ENCODE measurements around the gene NPEPPS.
A peak's percentile ranks its signal among the peaks of the same experiment; 100 is the strongest.
"Not testable (repeated sequence)": the region's sequence is repeated elsewhere in the genome, so short reads cannot be mapped to it uniquely, and the experiment has no call there.

NPEPPS gene

DNA sequence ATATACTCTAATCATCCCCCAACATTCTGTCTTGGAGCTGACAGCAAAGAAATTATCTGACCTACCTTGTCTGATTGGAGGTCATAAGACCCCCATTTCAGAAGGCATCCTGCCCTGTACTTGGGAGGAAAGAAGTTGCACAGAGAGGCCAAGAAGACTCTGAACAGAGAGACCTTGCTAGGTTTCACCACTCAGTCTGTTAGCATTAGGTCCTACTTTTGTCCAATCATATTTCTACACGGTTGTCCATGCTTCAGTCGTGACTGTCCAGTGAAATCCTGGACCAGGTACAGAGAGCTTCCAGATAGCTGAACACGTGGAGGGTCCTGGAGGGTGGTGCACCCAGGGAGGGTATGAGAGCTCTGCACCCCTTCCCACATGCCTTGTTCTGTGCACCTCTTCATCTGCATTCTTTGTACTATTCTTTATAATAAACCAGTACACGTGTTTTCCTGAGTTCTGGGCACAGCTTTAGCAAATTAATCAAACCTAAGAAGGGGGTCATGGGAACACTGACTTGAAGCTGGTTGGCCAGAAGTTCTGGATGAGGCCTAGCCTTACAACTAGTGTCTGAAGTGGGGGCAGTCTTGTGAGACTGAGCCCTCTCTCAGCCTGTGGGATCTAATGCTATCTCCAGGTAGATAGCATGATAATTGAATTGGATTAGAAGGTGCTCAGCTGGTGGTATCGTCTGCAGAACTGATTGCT lies 30.9 kb downstream of the NPEPPS start:
- not testable (repeated sequence) for DNase-seq

DNA sequence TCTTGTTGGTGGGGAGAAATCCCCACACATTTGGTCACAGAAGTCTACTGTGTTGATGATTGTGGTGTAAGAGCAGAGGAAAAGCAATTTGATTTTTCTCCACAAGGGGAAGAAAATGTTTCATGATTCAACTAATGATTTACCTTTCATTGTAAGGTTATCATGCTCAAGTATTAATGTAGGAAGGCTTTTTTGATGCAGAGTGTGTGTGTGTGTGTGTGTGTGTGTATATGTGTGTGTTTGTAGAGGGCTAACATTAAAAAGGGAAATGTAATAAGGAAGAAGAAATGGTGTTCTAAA lies 31.4 kb downstream of the NPEPPS start:
- DNase-seq = not testable (repeated sequence)

DNA sequence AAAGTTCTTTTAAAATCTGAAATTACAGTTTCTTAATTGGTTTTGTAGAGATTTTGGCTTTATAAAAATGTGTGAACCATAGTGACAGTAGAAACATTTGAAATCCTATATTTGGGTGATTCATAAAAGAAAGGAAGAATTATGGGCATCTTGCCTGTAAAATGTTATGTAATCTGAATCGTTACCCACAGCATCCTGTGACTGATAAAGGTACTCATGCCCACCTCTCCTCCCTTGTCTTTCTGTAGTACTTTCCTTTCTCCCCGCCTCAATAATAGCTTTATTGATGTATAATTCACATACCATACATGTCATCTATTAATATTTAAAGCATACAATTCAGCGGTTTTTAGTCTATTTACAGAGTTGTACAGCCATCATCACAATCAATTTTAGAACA lies 36.4 kb downstream of the NPEPPS start:
- DNase-seq = not testable (repeated sequence)

DNA sequence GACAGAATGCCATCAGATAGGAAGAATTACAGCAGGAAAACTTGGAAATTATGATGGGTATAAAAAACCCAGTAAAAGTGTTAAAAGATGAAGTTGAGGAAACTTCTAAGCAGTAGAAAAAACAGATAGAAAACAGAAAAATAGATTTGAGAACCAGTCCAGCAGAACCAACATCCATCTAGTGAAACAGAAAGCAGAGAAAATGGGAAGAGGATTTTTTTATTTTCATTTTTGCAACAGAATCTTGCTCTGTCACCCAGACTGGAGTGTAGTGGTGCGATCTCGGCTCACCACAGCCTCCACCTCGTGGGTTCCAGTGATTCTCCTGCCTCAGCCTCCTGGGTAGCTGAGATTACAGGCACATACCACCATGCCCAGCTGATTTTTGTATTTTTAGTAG lies 41.7 kb downstream of the NPEPPS start:
- not testable (repeated sequence) for DNase-seq

DNA sequence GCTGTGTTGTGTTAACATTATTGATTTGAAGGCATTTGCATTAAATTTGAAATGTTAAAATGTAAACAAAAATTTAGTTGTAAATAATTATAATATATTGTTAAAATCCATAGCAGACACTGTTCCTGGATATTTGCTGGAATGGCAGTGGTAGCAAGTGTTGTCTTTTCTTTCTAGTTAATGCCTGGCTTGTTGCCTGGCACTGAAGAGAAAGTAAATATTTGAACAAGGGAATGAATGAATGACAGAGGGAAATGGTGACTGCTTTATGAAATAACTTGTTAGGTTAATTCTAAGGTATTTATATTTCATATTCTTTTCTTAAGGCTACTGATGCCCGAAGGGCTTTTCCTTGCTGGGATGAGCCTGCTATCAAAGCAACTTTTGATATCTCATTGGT lies 51.5 kb downstream of the NPEPPS start:
- not testable (repeated sequence) for DNase-seq

DNA sequence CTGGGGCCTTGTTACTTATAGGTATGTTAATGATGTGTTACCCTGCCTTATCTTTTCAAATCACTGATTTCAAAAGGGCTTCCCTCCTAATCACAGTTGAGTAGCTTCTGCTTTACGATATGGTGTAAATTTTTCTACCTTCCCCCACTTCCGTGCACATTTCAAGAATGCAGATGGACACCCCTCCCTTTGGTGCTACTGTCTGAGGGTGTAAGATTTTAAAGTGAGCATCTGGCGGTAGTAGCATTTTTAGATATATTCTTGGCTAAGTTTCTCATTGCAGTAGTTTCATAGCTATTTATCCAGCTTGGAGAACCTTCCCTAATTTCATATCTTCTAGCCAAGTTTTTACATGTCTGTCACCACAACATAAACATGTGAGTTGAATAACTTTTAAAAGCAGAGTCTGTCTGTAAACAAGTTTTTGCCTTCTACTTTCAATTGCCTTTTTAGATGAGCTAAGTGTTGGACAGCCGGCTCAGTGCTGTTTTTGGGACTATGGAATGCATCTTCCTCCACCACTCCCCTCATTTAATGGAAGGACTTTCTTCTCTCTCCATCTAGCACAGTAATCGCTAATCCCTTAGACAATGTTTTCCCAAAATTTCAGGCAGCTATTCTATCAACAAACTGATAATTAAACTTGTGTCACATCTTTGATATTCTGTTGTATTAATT lies 55.6 kb downstream of the NPEPPS start:
- not testable (repeated sequence) for DNase-seq

- not testable (repeated sequence) for DNase-seq
Measured at GRCh38 chr17:47593522-47593921, 62.6 kb downstream of the NPEPPS start.

DNA sequence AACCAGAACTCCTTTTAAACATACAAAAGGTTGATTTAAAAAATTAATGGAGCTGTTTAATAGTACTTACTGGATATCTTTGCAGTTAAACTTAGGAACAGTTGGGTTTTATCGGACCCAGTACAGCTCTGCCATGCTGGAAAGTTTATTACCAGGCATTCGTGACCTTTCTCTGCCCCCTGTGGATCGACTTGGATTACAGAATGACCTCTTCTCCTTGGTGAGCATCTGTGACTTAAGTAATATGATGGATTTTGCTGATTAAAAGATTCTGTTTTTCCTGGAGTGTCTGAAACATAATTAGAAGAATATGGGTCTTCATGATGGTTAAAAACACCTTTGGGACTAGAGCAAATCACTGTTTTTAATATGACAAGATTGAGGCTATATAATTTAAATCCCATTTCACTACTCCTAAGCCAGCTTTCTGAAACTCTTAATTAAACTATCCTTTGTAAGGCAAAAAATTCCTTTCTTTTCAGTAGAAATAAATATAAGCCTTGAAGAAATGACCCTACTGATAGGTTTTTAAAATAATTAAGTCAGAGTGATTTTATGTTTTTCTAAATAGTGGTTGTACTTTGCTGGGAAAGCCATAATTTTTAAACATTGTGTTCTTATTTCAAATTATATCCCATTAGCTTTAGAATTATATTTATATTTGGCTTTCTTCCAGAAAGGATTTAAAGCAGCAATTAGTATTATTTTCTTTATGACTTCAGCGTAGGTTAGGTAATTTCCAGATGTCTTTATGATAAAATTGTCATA lies 73.1 kb downstream of the NPEPPS start:
- DNase-seq = no peak

DNA sequence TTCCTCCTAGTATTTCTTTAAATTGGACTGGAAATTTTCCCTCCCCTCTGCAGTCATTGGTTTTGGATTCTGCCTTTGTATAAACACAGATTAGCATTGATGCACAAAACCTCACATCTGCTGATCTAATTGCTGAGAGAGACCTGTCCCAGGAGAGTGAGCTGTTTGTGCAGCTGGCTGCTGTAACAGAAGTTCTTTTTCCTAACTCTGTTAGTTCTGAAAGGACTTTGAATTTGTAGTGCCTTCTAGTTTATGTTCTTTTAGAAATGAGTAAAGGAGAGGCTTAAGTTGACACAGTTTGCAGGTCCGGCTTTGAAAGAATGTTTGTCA lies 73.7 kb downstream of the NPEPPS start:
- no peak for DNase-seq

DNA sequence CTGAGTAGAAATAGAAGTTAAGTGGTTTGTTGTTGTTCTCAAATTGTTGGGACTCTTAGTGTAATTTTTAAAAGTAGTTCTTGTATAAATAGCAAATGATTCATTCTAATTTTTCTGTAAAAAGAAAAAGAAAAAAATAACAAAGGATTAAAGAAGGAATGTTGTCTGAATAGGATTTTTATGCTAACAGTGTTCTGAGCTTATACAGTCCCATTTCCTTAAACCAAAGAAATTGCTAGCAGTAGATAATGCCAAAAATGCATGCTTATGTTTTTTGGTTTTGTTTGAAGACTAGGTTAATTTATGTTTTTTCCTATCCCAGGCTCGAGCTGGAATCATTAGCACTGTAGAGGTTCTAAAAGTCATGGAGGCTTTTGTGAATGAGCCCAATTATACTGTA lies 74.1 kb downstream of the NPEPPS start:
- DNase-seq = no peak

GRCh38 chr17:47607481-47607880 lies 76.6 kb downstream of the NPEPPS start:
- no peak for DNase-seq

DNA sequence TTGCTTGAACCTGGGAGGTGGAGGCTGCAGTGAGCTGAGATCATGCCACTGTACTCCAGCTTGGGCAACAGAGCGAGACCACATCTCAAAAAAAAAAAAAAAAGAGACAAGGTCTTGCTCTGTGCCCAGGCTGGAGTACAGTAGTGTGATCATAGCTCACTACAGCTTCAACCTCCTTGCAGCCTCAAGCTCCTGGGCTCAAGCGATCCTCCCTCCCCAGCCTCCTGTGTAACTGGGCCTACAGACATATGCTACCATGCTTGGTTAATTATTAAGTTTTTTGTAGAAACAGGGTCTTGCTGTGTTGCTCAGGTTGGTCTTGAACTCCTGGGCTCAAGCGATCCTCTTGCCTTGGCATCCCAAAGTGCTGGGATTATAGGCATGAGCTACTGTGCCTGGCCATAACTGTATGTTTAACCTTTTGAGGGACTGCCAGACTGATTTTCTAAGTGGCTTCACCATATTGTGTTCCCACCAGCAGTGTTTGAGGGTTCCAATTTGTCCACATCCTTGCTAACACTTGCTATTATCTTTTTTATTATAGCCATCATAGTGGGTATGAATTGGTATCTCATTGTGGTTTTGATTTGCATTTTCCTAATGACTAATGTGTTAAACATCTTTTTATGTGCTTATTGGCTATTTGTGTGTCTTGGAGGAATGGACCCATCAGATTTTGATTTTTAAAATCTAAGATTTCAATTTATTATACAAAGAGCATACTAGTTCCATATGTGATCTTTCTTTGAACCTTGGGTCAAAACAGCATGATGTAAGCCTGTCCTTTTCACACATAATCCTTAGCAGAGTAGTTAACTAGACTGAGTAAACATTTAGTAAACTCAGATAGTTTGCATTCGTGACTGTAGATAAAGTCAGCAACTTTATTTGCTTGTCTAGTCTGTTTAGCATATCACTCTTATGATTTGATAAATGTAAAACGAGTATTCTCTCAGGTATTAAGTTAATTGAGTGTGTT lies 80.8 kb downstream of the NPEPPS start:
- no peak for DNase-seq

GRCh38 chr17:47615766-47616424 lies 85.0 kb downstream of the NPEPPS start:
- peak in 1 of 2 experiments; percentile 0 for DNase-seq

DNA sequence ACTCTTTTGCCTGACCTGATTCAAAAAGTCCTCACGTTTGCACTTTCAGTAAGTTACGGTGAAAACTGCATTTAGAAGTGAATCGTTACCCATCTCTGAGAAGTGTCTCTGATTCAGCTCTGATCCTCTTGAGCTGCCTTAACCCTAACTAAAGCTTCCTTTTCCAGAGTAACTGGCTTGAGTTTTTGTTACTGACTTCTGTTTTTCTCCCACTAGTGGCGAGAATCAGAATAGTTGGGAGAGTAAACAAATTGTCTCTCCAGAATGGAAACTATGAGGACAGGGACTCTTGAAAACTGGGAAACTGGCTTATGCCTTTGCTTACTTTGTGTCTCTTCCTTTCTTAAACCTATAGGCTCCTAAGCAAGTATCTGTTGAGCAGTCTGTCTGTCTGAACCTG lies 87.5 kb downstream of the NPEPPS start:
- DNase-seq = no peak

DNA sequence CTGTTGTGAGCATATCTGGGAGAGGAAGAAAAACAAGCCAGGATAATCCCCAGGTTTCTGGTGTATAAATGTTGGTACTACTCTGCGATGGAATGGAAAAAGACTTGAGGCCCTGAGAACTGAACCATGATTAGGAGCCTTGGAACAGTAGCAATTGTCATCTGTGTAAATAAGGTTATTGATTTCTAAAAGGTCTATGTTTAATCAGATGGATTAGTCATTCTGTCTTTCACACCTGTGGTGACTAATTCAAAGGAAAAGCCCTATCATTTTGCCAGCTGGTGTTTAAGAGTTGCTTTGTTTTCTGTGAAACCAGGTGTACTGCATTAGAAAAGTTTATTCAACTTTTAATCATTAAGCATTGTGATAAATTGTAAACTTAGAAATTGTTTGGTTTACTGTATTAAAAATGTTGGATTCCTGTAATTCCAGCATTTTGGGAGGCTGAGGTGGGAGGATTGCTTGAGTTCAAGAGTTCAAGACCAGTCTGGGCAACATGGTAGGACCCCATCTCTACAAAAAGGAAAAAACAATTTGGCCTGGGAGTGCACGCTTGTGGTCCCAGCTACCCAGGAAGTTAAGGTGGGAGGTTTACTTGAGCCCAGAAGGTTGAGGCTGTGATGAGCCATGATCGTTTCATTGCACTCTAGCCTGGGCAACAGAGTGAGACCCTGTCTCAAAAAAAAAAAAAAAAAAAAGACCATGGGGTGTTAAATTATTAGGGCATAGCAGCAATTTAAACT lies 89.8 kb downstream of the NPEPPS start:
- no peak for DNase-seq

DNA sequence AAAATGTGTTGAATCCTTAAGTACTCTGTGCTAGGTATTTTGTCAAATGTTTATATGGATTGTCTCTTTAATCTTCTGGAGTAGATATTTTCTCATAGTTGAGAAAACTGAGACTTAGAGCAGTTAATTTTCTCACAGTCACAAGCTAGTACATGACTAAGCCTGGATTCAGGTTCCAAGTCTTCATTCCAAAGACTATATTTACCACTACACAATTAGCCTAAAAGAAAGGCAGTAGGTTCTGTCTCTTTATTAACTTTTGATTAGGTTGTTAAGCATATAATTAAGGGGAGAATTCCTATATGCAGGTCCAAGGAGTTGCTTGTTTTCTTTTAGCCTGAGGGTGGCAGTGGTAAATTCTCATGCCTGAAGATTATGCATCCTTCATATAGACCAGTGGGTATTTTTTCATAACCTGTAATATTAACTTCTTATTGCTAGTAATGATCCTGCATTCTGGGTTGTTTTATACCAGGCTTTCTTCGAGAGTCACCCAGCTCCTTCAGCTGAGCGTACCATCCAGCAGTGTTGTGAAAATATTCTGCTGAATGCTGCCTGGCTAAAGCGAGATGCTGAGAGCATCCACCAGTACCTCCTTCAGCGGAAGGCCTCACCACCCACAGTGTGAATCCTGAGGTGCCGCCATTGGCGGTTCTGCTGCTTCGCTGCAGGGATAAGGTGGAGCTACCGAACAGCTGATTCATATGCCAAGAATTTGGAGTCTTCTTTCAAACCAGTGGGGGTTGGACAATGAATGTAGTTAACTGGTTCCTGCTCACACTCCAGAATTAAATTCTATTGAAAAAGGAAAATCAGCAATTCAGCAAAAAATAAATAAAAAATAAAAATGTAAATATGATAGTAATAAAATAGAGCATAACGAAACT lies 90.6 kb downstream of the NPEPPS start:
- no peak for DNase-seq

GRCh38 chr17:47622180-47622549 lies 91.3 kb downstream of the NPEPPS start:
- DNase-seq = no peak

DNA sequence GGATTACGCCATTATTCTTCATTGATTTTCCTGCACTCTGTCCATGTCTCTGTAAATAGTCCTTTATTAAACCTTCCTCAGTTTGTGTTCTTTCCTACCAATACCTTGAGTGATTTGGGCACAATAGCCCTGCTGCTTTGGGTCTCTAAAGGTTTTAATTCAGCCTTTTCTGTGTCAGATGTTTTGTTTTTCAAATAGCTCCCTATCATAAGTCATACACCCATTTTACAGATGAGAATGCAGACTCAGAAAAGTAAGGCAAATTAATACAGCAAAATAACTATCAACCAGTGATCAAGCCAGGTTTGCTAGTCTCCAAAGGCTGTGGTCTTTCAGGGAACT lies 93.8 kb downstream of the NPEPPS start:
- DNase-seq = no peak

DNA sequence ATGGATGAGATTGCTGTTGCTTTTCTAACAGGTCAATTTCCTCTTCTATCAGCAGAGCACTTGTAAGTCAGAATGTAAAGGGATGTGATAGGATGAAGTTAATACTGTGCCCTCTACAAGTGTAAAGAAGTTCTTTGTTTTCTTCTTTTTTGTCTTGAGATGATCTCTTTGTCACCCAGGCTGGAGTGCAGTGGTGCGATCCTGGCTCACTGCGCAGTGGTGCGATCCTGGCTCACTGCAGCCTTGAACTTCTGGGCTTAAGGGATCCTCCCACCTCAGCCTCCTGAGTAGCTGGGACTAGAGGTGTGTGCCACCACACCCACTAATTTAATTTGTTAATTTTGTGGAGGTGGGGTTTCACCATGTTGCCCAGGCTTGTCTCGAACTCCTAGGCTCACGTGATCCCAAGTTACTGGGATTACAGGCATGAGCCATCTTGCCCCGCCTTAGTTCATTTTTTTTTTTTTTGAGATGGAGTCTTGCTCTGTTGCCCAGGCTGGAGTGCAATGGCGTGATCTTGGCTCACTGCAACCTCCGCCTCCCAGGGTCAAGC lies 97.2 kb downstream of the NPEPPS start:
- no peak for DNase-seq

DNA sequence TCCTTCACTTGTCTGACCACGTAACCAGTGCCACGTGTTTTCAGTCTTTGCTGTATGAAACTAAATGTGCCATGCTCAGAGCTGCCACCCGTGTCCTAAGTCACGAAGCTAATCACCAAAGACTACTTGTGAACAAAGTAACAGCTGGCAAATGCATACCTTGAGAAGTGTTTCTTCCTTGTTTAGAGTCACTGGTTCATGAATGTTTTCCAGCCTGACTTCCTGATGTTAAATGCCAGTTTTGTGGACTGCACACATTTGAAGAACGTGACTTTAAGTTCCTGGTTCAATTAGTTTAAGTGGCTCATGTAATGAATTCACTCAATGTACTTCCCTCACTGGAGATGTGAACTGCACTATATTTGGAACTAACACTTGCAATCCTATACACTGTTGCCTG lies 98.9 kb downstream of the NPEPPS start:
- no peak for DNase-seq

GRCh38 chr17:47630614-47631013 lies 99.7 kb downstream of the NPEPPS start:
- DNase-seq = no peak

All from NCI-H187 (cell line).